GM23338 (cell line): ENCODE measurements around the gene AMZ1.
A peak's percentile ranks its signal among the peaks of the same experiment; 100 is the strongest.

Experiments used
- CTCF ChIP-seq, 2 experiments: fragments of 200-600 bp in 1 of 2; sonication (generic) in 1 of 2; conservative IDR thresholded peaks; 2 replicates each; pipeline versions ENCODE4 v1.5.1 to v1.6.1; 2016 to 2017; ENCODE audit warnings: antibody characterized with exemption in 2 of 2, low read depth in 2 of 2, mild to moderate bottlenecking in 2 of 2, moderate library complexity in 1 of 2
- EZH2 ChIP-seq: fragments of 200-600 bp; sonication (generic); IDR thresholded peaks from one replicate; pipeline ENCODE4 v1.8.0; 2017; ENCODE audit warnings: antibody characterized with exemption, mild to moderate bottlenecking, low read depth; ENCODE audit not compliant: unreplicated experiment
- POLR2AphosphoS5 ChIP-seq: IDR thresholded peaks from 2 replicates; pipeline ENCODE4 v1.6.1; 2016; ENCODE audit warnings: antibody characterized with exemption, low read depth
- STAT1 ChIP-seq: IDR thresholded peaks from one replicate; pipeline ENCODE4 v1.6.1; 2016; ENCODE audit warnings: antibody characterized with exemption; ENCODE audit not compliant: unreplicated experiment
- TF ChIP-seq, protein P1 (sequence below): IDR thresholded peaks from one replicate; pipeline ENCODE4 v1.6.1; 2018; ENCODE audit warnings: antibody characterized with exemption; ENCODE audit not compliant: unreplicated experiment

DNA sequence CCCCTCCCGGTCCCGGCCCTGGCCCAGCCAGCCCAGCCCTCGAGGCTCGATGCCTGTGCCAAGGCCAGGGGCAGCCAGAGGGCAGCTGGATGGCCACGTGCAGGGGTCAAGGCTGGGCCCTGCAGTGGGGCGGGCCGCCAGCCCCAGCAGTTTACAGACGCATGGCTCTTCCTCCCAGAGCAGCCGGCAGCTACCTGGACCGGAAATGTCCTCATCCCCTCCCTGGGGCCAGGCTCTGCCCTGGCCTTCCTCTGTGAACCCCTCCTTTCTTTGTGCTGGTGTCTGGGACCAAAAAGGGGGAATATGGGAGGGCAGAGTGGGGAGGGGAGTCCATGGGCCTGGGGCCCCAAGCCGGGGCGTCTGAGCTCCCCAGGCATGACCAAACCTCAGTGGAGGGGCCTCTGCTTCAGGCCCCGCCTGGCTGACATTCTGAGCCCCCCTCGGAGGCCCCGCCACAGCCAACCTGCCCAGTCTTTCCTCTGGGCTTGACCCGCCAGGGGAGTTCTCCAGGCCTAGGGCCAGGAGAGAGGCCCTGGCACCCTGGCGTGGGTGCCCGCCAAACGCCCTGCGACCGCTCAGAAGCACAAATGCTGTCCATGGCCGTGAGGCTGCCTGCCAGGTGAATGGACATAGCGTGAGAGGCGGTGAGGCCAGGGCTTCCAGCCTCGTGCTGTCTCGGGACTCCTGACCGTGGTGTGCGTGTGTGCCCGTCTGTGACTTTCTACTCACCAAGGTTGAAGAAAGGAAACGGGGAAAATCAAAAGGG lies 24.7 kb upstream of the AMZ1 start:
- TF ChIP-seq CTCF (conservative IDR thresholded peaks at IDR 0.05; ENCODE audit: low read depth in 2 of 2): no peak
- no peak for TF ChIP-seq STAT1
- TF ChIP-seq EZH2: no peak
- 0 out of 2 replicates have a peak, but pooled peaks have one; percentile 0 for TF ChIP-seq POLR2AphosphoS5
- TF ChIP-seq, protein P1, sequence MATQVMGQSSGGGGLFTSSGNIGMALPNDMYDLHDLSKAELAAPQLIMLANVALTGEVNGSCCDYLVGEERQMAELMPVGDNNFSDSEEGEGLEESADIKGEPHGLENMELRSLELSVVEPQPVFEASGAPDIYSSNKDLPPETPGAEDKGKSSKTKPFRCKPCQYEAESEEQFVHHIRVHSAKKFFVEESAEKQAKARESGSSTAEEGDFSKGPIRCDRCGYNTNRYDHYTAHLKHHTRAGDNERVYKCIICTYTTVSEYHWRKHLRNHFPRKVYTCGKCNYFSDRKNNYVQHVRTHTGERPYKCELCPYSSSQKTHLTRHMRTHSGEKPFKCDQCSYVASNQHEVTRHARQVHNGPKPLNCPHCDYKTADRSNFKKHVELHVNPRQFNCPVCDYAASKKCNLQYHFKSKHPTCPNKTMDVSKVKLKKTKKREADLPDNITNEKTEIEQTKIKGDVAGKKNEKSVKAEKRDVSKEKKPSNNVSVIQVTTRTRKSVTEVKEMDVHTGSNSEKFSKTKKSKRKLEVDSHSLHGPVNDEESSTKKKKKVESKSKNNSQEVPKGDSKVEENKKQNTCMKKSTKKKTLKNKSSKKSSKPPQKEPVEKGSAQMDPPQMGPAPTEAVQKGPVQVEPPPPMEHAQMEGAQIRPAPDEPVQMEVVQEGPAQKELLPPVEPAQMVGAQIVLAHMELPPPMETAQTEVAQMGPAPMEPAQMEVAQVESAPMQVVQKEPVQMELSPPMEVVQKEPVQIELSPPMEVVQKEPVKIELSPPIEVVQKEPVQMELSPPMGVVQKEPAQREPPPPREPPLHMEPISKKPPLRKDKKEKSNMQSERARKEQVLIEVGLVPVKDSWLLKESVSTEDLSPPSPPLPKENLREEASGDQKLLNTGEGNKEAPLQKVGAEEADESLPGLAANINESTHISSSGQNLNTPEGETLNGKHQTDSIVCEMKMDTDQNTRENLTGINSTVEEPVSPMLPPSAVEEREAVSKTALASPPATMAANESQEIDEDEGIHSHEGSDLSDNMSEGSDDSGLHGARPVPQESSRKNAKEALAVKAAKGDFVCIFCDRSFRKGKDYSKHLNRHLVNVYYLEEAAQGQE: no peak
